ENCODE data around the gene ZBTB33.

ZBTB33 gene

GRCh38 chrX:120286733-120287512, 36.3 kb downstream of the ZBTB33 start:
- WGBS, 2 donors (ENCODE audit: extremely low coverage in 2 of 2, insufficient read length in 2 of 2, insufficient replicate concordance in 1 of 2) = no CpG with 5 or more reads among the region's 4 CpGs
- no peak for DNase-seq (ENCODE audit: low spot score)
- Histone ChIP-seq H3K9me3 (replicated peaks in 1 of 2; ENCODE audit: control insufficient read depth in 2 of 2, insufficient read depth in 1 of 2, low read depth in 1 of 2, low read length in 2 of 2) (no peaks in the 10 kb centered on the region), H3K4me1 (ENCODE audit: control insufficient read depth in 2 of 2, insufficient read depth in 1 of 2, low read depth in 1 of 2, low read length in 2 of 2) (peaks cover 0 to 4% of the 10 kb centered on the region in 2 donors), H3K9ac (ENCODE audit: low read depth, low read length, poor library complexity) (no peak overlapping the region), H3K4ac (ENCODE audit: low read length) (no peak overlapping the region), H4K8ac (ENCODE audit: low read depth, low read length) (no peak overlapping the region), H3K27ac (replicated peaks; ENCODE audit: low read length) (no peak overlapping the region), H3K79me1 (ENCODE audit: low read depth, low read length) (no peaks in the 10 kb centered on the region), H3K4me2 (ENCODE audit: insufficient read depth, low read length, poor library complexity, severe bottlenecking) (no peak overlapping the region), H2BK120ac (ENCODE audit: low read depth, low read length) (no peak overlapping the region), H2BK12ac (ENCODE audit: low read length) (no peak overlapping the region), H3K27me3 (ENCODE audit: control insufficient read depth in 3 of 3, insufficient read depth in 3 of 3, low read depth in 1 of 3, low read length in 3 of 3) (peaks cover 0 to 33% (median 0%) of the 10 kb centered on the region in 3 experiments), H3K23ac (ENCODE audit: low read depth, low read length, poor library complexity) (no peak overlapping the region), H3K14ac (ENCODE audit: low read length) (no peak overlapping the region), H3K36me3 (replicated peaks in 1 of 2; ENCODE audit: control insufficient read depth in 2 of 2, insufficient read depth in 2 of 2, low read length in 2 of 2) (no peaks in the 10 kb centered on the region), H2BK5ac (ENCODE audit: low read length) (no peak overlapping the region), H3K18ac (ENCODE audit: low read length) (no peak overlapping the region), H2AK5ac (ENCODE audit: low read depth, low read length) (no peak overlapping the region), H4K91ac (ENCODE audit: low read depth, low read length, poor library complexity) (no peak overlapping the region), H2BK15ac (ENCODE audit: low read length) (no peak overlapping the region), H2AFZ (ENCODE audit: low read length) (no peak overlapping the region), H3K4me3 (ENCODE audit: low read length in 2 of 2) (no peak overlapping the region)

GRCh38 chrX:120287513-120288112, 37.0 kb downstream of the ZBTB33 start:
- Histone ChIP-seq H3K9ac (ENCODE audit: low read depth, low read length, poor library complexity) (no peak overlapping the region), H3K79me1 (ENCODE audit: low read depth, low read length) (no peaks in the 10 kb centered on the region), H2BK5ac (ENCODE audit: low read length) (no peak overlapping the region), H4K91ac (ENCODE audit: low read depth, low read length, poor library complexity) (no peak overlapping the region), H3K27ac (replicated peaks; ENCODE audit: low read length) (no peak overlapping the region), H3K14ac (ENCODE audit: low read length) (no peak overlapping the region), H3K4ac (ENCODE audit: low read length) (no peak overlapping the region), H2BK12ac (ENCODE audit: low read length) (no peak overlapping the region), H3K4me3 (ENCODE audit: low read length in 2 of 2) (no peak overlapping the region), H3K4me1 (ENCODE audit: control insufficient read depth in 2 of 2, insufficient read depth in 1 of 2, low read depth in 1 of 2, low read length in 2 of 2) (peaks cover 0 to 4% of the 10 kb centered on the region in 2 donors), H3K4me2 (ENCODE audit: insufficient read depth, low read length, poor library complexity, severe bottlenecking) (no peak overlapping the region), H2AK5ac (ENCODE audit: low read depth, low read length) (no peak overlapping the region), H3K27me3 (ENCODE audit: control insufficient read depth in 3 of 3, insufficient read depth in 3 of 3, low read depth in 1 of 3, low read length in 3 of 3) (peaks cover 0 to 33% (median 0%) of the 10 kb centered on the region in 3 experiments), H2BK15ac (ENCODE audit: low read length) (no peak overlapping the region), H3K9me3 (replicated peaks in 1 of 2; ENCODE audit: control insufficient read depth in 2 of 2, insufficient read depth in 1 of 2, low read depth in 1 of 2, low read length in 2 of 2) (no peaks in the 10 kb centered on the region), H2BK120ac (ENCODE audit: low read depth, low read length) (no peak overlapping the region), H3K36me3 (replicated peaks in 1 of 2; ENCODE audit: control insufficient read depth in 2 of 2, insufficient read depth in 2 of 2, low read length in 2 of 2) (no peaks in the 10 kb centered on the region), H3K23ac (ENCODE audit: low read depth, low read length, poor library complexity) (no peak overlapping the region), H4K8ac (ENCODE audit: low read depth, low read length) (no peak overlapping the region), H3K18ac (ENCODE audit: low read length) (no peak overlapping the region), H2AFZ (ENCODE audit: low read length) (no peak overlapping the region)
- no peak for DNase-seq (ENCODE audit: low spot score)
- no CpG with 5 or more reads among the region's 3 CpGs for WGBS, 2 donors (ENCODE audit: extremely low coverage in 2 of 2, insufficient read length in 2 of 2, insufficient replicate concordance in 1 of 2)

GRCh38 chrX:120290107-120290506, 39.5 kb downstream of the ZBTB33 start:
- Histone ChIP-seq H3K4ac (ENCODE audit: low read length) (no peak overlapping the region), H2BK12ac (ENCODE audit: low read length) (no peak overlapping the region), H3K27ac (replicated peaks; ENCODE audit: low read length) (no peak overlapping the region), H3K18ac (ENCODE audit: low read length) (no peak overlapping the region), H4K8ac (ENCODE audit: low read depth, low read length) (no peak overlapping the region), H2AFZ (ENCODE audit: low read length) (no peak overlapping the region), H3K4me3 (ENCODE audit: low read length in 2 of 2) (no peak overlapping the region), H3K4me2 (ENCODE audit: insufficient read depth, low read length, poor library complexity, severe bottlenecking) (no peak overlapping the region), H3K23ac (ENCODE audit: low read depth, low read length, poor library complexity) (no peak overlapping the region), H3K14ac (ENCODE audit: low read length) (no peak overlapping the region), H3K27me3 (ENCODE audit: control insufficient read depth in 3 of 3, insufficient read depth in 3 of 3, low read depth in 1 of 3, low read length in 3 of 3) (peaks cover 0 to 13% (median 0%) of the 10 kb centered on the region in 3 experiments), H3K4me1 (ENCODE audit: control insufficient read depth in 2 of 2, insufficient read depth in 1 of 2, low read depth in 1 of 2, low read length in 2 of 2) (peaks cover 0 to 4% of the 10 kb centered on the region in 2 donors), H3K36me3 (replicated peaks in 1 of 2; ENCODE audit: control insufficient read depth in 2 of 2, insufficient read depth in 2 of 2, low read length in 2 of 2) (no peaks in the 10 kb centered on the region), H2BK5ac (ENCODE audit: low read length) (no peak overlapping the region), H2BK15ac (ENCODE audit: low read length) (no peak overlapping the region), H4K91ac (ENCODE audit: low read depth, low read length, poor library complexity) (no peak overlapping the region), H2BK120ac (ENCODE audit: low read depth, low read length) (no peak overlapping the region), H3K9ac (ENCODE audit: low read depth, low read length, poor library complexity) (no peak overlapping the region), H2AK5ac (ENCODE audit: low read depth, low read length) (no peak overlapping the region), H3K79me1 (ENCODE audit: low read depth, low read length) (no peaks in the 10 kb centered on the region), H3K9me3 (replicated peaks in 1 of 2; ENCODE audit: control insufficient read depth in 2 of 2, insufficient read depth in 1 of 2, low read depth in 1 of 2, low read length in 2 of 2) (no peaks in the 10 kb centered on the region)
- DNase-seq (ENCODE audit: low spot score) = no peak

GRCh38 chrX:120291211-120291610, 40.6 kb downstream of the ZBTB33 start:
- Histone ChIP-seq H3K4ac (ENCODE audit: low read length) (no peak overlapping the region), H3K27ac (replicated peaks; ENCODE audit: low read length) (no peak overlapping the region), H2BK15ac (ENCODE audit: low read length) (no peak overlapping the region), H2BK120ac (ENCODE audit: low read depth, low read length) (no peak overlapping the region), H3K4me1 (ENCODE audit: control insufficient read depth in 2 of 2, insufficient read depth in 1 of 2, low read depth in 1 of 2, low read length in 2 of 2) (peaks cover 0 to 4% of the 10 kb centered on the region in 2 donors), H3K9ac (ENCODE audit: low read depth, low read length, poor library complexity) (no peak overlapping the region), H3K23ac (ENCODE audit: low read depth, low read length, poor library complexity) (no peak overlapping the region), H2BK12ac (ENCODE audit: low read length) (no peak overlapping the region), H3K27me3 (ENCODE audit: control insufficient read depth in 3 of 3, insufficient read depth in 3 of 3, low read depth in 1 of 3, low read length in 3 of 3) (peaks cover 0 to 2% (median 0%) of the 10 kb centered on the region in 3 experiments), H2BK5ac (ENCODE audit: low read length) (no peak overlapping the region), H2AFZ (ENCODE audit: low read length) (no peak overlapping the region), H4K91ac (ENCODE audit: low read depth, low read length, poor library complexity) (no peak overlapping the region), H3K79me1 (ENCODE audit: low read depth, low read length) (no peaks in the 10 kb centered on the region), H3K14ac (ENCODE audit: low read length) (no peak overlapping the region), H3K36me3 (replicated peaks in 1 of 2; ENCODE audit: control insufficient read depth in 2 of 2, insufficient read depth in 2 of 2, low read length in 2 of 2) (no peaks in the 10 kb centered on the region), H3K18ac (ENCODE audit: low read length) (no peak overlapping the region), H3K4me3 (ENCODE audit: low read length in 2 of 2) (no peak overlapping the region), H4K8ac (ENCODE audit: low read depth, low read length) (no peak overlapping the region), H3K9me3 (replicated peaks in 1 of 2; ENCODE audit: control insufficient read depth in 2 of 2, insufficient read depth in 1 of 2, low read depth in 1 of 2, low read length in 2 of 2) (no peaks in the 10 kb centered on the region), H2AK5ac (ENCODE audit: low read depth, low read length) (no peak overlapping the region), H3K4me2 (ENCODE audit: insufficient read depth, low read length, poor library complexity, severe bottlenecking) (no peak overlapping the region)
- no CpG with 5 or more reads among the region's 6 CpGs for WGBS, 2 donors (ENCODE audit: extremely low coverage in 2 of 2, insufficient read length in 2 of 2, insufficient replicate concordance in 1 of 2)
- no peak for DNase-seq (ENCODE audit: low spot score)
